GM23248 (cell line): Measurements from ENCODE around the gene UBTD2.

Experiments used
- EZH2 ChIP-seq: fragments of 200-600 bp; sonication (generic); IDR thresholded peaks from 2 replicates; pipeline ENCODE4 v1.6.1; 2018; ENCODE audit warnings: antibody characterized with exemption, mild to moderate bottlenecking; ENCODE audit not compliant: insufficient read depth, poor library complexity, severe bottlenecking
- EZH2phosphoT487 ChIP-seq: fragments of 200-600 bp; sonication (generic); IDR thresholded peaks from 2 replicates; pipeline ENCODE4 v1.6.1; 2018; ENCODE audit warnings: antibody characterized with exemption, moderate library complexity, mild to moderate bottlenecking, low read depth; ENCODE audit not compliant: insufficient read depth

DNA sequence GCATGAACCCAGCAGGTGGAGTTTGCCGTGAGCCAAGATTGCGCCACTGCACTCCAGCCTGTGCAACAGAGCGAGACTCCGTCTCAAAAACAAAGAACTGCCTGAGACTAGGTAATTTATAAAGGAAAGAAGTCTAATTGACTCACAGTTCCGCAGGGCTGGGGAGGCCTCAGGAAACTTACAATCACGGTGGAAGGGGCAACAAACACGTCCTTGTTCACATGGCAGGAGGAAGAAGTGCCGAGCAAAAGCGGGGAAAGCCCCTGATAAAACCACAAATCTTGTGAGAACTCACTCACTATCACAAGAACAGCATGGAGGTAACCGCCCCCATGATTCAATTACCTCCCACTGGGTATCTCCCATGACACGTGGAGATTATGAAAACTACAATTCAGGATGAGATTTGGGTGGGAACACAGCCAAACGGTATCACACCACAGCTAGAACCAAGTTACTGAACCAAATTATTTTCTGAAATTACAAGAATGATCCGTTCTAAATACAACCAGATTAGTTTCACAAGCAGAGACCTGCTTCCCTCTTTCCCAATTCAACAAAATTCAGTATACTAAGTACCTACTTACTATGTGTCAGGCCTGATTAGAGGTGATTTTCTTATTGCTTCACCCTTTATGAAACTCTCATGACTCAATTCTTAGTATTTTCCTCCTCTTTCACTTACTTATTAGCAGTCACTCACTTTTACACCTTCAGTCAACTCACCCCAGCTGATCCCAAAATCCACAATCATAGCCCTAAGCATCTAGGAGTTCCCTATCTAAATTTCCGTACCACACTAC lies 8.4 kb downstream of the UBTD2 start:
- TF ChIP-seq EZH2 = no peak
- TF ChIP-seq EZH2phosphoT487 = no peak
